Natural killer cell (primary cell): Measurements from ENCODE around the gene CDC37L1. TPM values are rescaled to one million over a fixed set of nuclear protein-coding genes. Genes with fewer than 3 reads are reported as not detected.

Source experiments
- ATAC-seq, 3 donors: fragments of 150-1000 bp in 2 of 3; fragments of 200-7000 bp in 1 of 3; cut with Tn5 transposase; 1 replicate in 1 of 3; 2 replicates in 2 of 3; pipeline ENCODE4 v1.10.0; 2021; ENCODE audit warnings: mild to moderate bottlenecking in 2 of 3, moderate library complexity in 2 of 3
- DNase-seq, 2 donors: peaks; one replicate each; pipeline versions ENCODE4 v3.0.0 to v3.0.0-alpha.2; 2013 to 2021; ENCODE audit warnings: mixed read lengths in 1 of 2
- H3K27ac ChIP-seq: one replicate; pipeline ENCODE4 v1.5.1; 2013; ENCODE audit warnings: mild to moderate bottlenecking, low read length
- H3K27me3 ChIP-seq: one replicate; pipeline ENCODE4 v1.6.1; 2013; ENCODE audit warnings: low read length; ENCODE audit not compliant: control insufficient read depth, insufficient read depth
- H3K36me3 ChIP-seq: one replicate; pipeline ENCODE4 v1.6.1; 2013; ENCODE audit warnings: low read length; ENCODE audit not compliant: control insufficient read depth, insufficient read depth
- H3K4me1 ChIP-seq: one replicate; pipeline ENCODE4 v1.6.1; 2013; ENCODE audit warnings: low read length; ENCODE audit not compliant: control insufficient read depth, insufficient read depth
- H3K4me3 ChIP-seq: one replicate; pipeline ENCODE4 v1.5.1; 2013; ENCODE audit warnings: low read length
- H3K9me3 ChIP-seq: one replicate; pipeline ENCODE4 v1.6.1; 2013; ENCODE audit warnings: low read length; ENCODE audit not compliant: control insufficient read depth, insufficient read depth
- H3K27ac Mint-ChIP-seq, 2 donors: one replicate each; pipeline ENCODE4 v1.8.0; 2022; ENCODE audit warnings: mild to moderate bottlenecking in 2 of 2, mixed read lengths in 2 of 2, moderate library complexity in 1 of 2
- H3K27me3 Mint-ChIP-seq, 2 donors: one replicate each; pipeline ENCODE4 v1.8.0; 2022; ENCODE audit warnings: low read depth in 2 of 2, mixed read lengths in 2 of 2
- H3K36me3 Mint-ChIP-seq: one replicate; pipeline ENCODE4 v1.8.0; 2022; ENCODE audit warnings: mixed read lengths
- H3K4me1 Mint-ChIP-seq, 2 donors: one replicate each; pipeline ENCODE4 v1.8.0; 2022; ENCODE audit warnings: mixed read lengths in 2 of 2
- H3K4me3 Mint-ChIP-seq: one replicate; pipeline ENCODE4 v1.8.0; 2022; ENCODE audit warnings: mild to moderate bottlenecking, moderate library complexity, mixed read lengths
- H3K9me3 Mint-ChIP-seq, 2 donors: one replicate each; pipeline ENCODE4 v1.8.0; 2022; ENCODE audit warnings: mixed read lengths in 2 of 2
- WGBS: methylation state at CpG from one replicate; pipeline ENCODE4 v1.1.7; 2013; ENCODE audit warnings: missing lambda C conversion rate; ENCODE audit not compliant: insufficient coverage; 5-methylcytosine and 5-hydroxymethylcytosine counted together
- intact Hi-C: fragments of 100-400 bp; cut with micrococcal nuclease; formaldehyde crosslinking; loops from one replicate; pipeline ENCODE4 v1.14.2; 2022
- total RNA-seq, 4 donors: library from RNA; stranded (reverse); fragments of 120-200 nt in 1 of 4; gene quantifications; one replicate each; pipeline versions ENCODE4 v1.2.3 to v1.2.4, GENCODE V29; 2013 to 2022
- TF ChIP-seq, protein P1 (sequence below): fragments of 200-600 bp; IDR thresholded peaks from one replicate; pipeline ENCODE4 v1.8.0; 2022; ENCODE audit warnings: antibody characterized with exemption

CDC37L1 gene
- total RNA-seq, 3 donors from 2014 or later (not counting 1 experiment from before 2014, with no cell fraction given): 11.6 to 20.1 (median 13.0) TPM

DNA sequence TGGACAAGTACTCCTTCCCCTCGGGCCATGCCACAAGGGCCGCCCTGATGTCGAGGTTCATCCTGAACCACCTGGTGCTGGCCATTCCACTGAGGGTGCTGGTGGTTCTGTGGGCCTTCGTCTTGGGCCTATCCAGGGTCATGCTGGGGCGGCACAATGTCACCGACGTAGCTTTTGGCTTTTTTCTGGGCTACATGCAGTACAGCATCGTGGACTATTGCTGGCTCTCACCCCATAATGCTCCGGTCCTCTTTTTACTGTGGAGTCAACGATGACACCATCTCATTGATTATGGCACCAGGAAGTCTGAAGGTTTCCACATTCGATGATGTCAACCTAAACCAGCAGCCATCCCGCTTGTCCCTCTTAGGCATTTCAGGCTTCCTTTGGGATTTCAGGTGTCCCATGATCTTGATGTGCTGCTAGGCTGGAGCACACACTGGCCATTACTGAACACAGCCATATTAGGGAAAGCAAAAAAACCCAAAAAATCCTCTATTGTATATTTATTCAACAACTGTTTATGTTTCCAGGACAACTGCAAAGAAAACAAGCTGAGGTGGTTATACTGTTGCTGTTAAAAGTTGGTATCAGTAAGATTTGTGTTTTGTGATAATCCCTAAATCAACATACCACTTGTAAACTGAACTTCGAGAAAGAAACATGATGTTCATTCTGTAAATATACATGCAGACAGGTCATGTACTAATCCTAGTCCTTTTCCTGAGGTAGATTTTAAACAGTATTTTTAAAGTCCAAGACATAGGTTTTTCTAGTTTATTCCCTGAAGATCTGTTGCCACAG is 16.2 kb upstream of the CDC37L1 start:
- Mint-ChIP-seq H3K36me3 (no peaks in the 10 kb centered on the region), H3K4me1 (peaks cover 54 to 60% of the 10 kb centered on the region in 2 donors), H3K9me3 (no peaks in the 10 kb centered on the region), H3K27me3 (peaks cover 0 to 7% of the 10 kb centered on the region in 2 donors), H3K27ac (peak overlapping the region; percentile 88 to 91), H3K4me3 (peak overlapping the region; percentile 98)
- peak in 1 of 2 donors; percentile 61 for DNase-seq
- TF ChIP-seq, protein P1, sequence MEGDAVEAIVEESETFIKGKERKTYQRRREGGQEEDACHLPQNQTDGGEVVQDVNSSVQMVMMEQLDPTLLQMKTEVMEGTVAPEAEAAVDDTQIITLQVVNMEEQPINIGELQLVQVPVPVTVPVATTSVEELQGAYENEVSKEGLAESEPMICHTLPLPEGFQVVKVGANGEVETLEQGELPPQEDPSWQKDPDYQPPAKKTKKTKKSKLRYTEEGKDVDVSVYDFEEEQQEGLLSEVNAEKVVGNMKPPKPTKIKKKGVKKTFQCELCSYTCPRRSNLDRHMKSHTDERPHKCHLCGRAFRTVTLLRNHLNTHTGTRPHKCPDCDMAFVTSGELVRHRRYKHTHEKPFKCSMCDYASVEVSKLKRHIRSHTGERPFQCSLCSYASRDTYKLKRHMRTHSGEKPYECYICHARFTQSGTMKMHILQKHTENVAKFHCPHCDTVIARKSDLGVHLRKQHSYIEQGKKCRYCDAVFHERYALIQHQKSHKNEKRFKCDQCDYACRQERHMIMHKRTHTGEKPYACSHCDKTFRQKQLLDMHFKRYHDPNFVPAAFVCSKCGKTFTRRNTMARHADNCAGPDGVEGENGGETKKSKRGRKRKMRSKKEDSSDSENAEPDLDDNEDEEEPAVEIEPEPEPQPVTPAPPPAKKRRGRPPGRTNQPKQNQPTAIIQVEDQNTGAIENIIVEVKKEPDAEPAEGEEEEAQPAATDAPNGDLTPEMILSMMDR: no peak
- no peaks in the 10 kb centered on the region for H3K36me3 ChIP-seq
- 73% methylated on average over 12 of the region's 13 CpGs for WGBS
- H3K27me3 ChIP-seq: no peaks in the 10 kb centered on the region
- no peaks in the 10 kb centered on the region for H3K9me3 ChIP-seq
- peaks cover 22% of the 10 kb centered on the region for H3K4me1 ChIP-seq
- no peak overlapping the region for H3K27ac ChIP-seq
- peak in 1 of 3 donors; percentile 10 for ATAC-seq
- intact Hi-C loops: loop anchor here (1.0 to 10.0 kb wide), 2 partner anchors 16 to 322 kb away; partner anchors contain the start of genes CDC37L1 and JAK2
- H3K4me3 ChIP-seq: peak overlapping the region; percentile 57

DNA sequence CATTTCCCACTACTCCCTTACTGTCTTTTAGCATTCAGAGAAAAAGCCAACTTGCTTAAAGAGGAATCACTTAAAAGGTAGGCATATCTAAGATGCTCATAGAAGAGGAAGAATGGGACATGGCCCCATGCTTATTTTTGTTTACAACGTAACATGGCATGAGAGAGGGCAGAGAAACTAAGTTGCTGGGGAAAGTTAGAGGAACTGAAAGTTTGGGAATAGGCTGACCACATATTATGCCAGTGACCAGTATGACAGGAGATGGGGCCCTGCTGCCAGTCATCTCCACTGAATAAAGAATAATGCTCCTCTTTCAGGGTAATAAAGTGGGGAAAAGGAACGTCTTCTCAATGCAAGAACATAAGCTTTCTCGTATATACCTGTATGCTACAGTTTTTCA is 15.4 kb upstream of the CDC37L1 start:
- intact Hi-C loops: loop anchor here (10.0 kb wide), 1 partner anchor 321 kb away; the partner anchor contains the start of gene JAK2
- Mint-ChIP-seq H3K27me3 (peaks cover 6 to 11% of the 10 kb centered on the region in 2 donors), H3K27ac (peak overlapping the region; percentile 88 to 91), H3K9me3 (no peaks in the 10 kb centered on the region), H3K36me3 (no peaks in the 10 kb centered on the region), H3K4me3 (peak overlapping the region; percentile 98), H3K4me1 (peaks cover 54 to 60% of the 10 kb centered on the region in 2 donors)
- Histone ChIP-seq H3K27ac (no peak overlapping the region), H3K9me3 (no peaks in the 10 kb centered on the region), H3K27me3 (peaks cover 4% of the 10 kb centered on the region), H3K36me3 (no peaks in the 10 kb centered on the region), H3K4me3 (no peak overlapping the region), H3K4me1 (peaks cover 22% of the 10 kb centered on the region)
- 89% methylated on average over 2 of the region's 3 CpGs for WGBS
- TF ChIP-seq, protein P1: no peak
- ATAC-seq (no peak), DNase-seq (no peak)

DNA sequence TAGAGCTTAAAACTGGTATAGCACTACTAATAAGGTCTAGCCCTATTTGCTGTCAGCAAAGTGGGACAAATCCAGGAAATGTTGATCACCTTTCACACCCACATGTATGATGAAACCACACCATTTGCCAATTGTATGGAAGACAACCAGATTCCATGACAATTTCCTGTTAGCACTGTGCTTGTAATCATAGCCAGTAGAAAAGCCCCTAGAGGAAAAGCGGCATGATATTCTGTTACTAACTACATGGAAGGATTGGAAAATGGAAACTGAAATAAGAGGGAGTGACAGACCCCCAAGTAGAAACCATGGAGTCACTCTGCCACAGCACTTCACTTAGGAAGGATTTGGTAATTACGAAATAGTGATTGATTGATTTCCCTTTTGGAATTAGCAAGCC is 14.0 kb upstream of the CDC37L1 start:
- Mint-ChIP-seq H3K4me1 (peaks cover 49 to 60% of the 10 kb centered on the region in 2 donors), H3K27me3 (peaks cover 6 to 11% of the 10 kb centered on the region in 2 donors), H3K9me3 (no peaks in the 10 kb centered on the region), H3K4me3 (peak overlapping the region; percentile 88), H3K27ac (peak overlapping the region; percentile 68 to 91), H3K36me3 (no peaks in the 10 kb centered on the region)
- WGBS: 97% methylated on average over 2 of the region's 2 CpGs
- TF ChIP-seq, protein P1: no peak
- Histone ChIP-seq H3K4me1 (peaks cover 22% of the 10 kb centered on the region), H3K4me3 (no peak overlapping the region), H3K9me3 (no peaks in the 10 kb centered on the region), H3K27ac (no peak overlapping the region), H3K27me3 (peaks cover 10% of the 10 kb centered on the region), H3K36me3 (no peaks in the 10 kb centered on the region)
- no peak for ATAC-seq
- DNase-seq: no peak
- intact Hi-C loops: loop anchor here (10.0 kb wide), 1 partner anchor 319 kb away; the partner anchor contains the start of gene JAK2
